Activated gamma-delta T cell treated with anti-CD3 and anti-CD28 coated beads, Interleukin-2, amount 50 U/mL, for 16 hours (primary cell): ENCODE results near the gene SLC9A4.

Experiments
- DNase-seq: peaks from one replicate; pipeline ENCODE4 v3.0.0-alpha.2; 2020; ENCODE audit warnings: low read depth

SLC9A4 gene

DNA sequence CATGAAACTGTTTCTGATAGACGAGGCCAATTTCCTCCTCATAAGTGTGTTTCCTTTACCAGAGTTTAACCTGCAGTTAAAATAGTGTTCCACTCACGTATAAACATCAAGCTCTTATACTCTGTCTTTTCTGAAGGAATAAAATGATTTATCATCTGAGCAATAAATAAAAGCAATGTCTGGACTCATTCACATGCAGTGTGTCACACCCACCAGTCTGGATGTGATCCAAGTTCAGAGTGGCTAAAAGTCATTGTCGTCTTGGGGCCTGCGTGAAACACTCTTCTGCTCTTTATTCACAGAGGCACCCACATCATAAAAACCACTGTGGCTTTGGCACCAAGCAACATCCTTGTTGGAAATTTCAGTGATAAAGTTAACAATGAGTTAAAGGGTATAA, 19.5 kb upstream of the SLC9A4 start:
- DNase-seq = no peak

DNA sequence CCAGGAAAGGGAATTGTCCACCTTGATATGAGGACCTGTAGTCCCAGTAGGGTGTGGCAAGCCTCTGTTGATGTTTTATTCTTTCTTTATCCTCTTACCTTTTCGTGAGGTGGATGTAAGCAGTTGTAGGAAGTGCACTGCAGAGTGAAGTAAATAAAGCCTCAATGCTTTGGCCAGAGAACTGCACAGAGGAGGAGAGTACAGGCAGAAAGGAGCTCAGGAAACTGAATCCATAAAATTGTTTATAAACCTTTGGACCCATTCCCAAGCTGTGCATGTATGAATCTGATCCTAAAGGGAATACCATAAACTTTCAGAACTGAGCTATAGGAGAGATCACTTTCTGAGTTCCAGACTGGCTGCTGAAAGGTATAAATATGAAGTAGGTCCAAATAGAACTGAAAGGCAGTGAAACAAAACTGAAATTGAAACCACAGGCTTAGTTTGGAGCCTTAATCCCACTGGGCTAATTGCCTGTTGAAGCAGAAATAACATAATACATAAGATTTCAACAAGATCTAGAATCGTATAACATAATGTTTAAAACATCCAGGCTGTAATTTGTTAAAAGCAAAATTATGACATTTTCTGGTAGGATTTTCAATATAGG, 17.9 kb upstream of the SLC9A4 start:
- no peak for DNase-seq

DNA sequence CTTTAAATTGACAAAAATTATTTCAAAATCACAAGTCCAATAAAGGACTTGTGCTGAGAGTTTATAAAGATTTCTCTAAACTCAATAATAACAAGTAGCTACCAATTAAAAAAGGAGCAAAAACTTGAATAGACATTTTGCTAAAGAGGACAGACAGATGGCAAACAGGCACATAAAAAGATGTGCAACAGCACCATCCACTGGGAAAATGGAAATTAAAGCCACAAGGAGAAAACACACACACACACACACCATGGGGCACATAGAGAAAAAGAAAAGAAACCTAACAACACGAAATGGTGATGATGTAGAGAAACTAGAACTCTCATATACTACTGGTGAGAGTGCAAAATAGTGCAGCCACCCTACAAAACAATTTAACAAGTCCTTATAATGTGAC, 12.6 kb upstream of the SLC9A4 start:
- no peak for DNase-seq

DNA sequence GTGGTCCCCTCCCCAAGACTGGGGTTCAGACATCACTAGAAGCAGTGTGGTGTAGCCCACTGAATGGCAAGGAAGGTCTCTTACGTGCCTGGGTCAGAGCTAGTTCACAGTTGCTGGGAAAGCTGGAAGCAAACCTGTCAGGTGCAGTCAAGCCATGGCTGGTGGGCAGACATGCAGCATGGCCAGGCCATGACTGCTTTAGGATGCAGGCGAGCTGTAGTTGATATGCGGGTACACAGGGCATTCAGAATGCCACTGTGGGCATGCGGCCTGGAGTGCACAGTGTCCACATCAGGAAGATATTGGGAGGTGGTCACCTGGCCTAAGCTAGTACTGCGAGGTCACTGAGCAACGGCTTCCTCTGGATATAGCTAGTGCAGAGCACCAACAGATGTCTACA, 11.8 kb upstream of the SLC9A4 start:
- no peak for DNase-seq

DNA sequence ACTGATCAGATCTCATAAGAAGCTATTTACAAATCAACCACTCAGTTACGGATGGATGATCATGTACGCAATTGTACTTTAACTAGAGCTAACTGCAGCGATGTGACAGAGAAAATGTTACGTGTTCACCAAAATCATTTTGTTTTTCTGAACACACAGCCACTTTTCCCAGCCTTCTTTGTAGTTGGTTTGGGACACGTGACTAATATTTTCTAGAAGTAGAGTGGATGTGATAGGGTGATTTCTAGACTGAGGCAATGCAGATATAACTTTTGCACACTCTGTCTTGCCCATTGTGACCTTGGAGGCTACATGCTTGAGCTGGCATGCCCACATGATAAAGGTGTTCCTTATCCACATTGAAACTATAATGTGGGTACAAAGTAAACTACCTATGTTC, 9.9 kb upstream of the SLC9A4 start:
- DNase-seq = no peak

DNA sequence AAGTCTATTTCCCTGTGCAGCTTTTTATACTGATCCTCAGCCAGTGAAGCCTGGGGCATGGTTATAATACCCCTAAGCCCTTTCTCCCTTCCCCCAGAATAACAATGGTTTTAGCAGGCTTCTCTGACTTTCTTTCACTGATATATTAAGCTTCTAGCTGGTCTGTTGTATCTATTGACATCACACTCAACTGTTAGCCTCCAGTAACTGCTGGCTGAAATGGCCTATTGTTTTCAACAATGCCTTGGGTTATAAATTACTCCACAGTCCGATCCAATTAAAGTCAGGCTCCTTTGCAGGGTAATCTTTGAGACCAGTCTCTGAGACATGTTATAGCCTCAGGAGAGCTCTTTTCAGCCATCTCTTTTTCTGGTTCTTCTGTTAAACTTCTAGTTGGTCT, 2.9 kb upstream of the SLC9A4 start:
- DNase-seq = no peak

DNA sequence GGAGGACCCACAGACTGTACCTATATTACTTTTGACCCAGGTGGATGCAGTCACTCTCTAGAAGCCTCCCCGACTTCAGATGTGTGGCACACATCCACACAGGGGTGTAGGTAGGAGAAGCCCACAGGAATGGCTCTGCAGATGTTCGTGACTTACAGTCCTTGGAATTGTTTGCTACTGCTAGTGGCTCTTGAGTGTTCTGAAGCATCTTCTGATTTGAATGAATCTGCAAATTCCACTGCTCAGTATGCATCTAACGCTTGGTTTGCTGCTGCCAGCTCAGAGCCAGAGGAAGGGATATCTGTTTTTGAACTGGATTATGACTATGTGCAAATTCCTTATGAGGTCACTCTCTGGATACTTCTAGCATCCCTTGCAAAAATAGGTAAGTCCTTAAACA, 605 bp downstream of the SLC9A4 start:
- DNase-seq = no peak

DNA sequence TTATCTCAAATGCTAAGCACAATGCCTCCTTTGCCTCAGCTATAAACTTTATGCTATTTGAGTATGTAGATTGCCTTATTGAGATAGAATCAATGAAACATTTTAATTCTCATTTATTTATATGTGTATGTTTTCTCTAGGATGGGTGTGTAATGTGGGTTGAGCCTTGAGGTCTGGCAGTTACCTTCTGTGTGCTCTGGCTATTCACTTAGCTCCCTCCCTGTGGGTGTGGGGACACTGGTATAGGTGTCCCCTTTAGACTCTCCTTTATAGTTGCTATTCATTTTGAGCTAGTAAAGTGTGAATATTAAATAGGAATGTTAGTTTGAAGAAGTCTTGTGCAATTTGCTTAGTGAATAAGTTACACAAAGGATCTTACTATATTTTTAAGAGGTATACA, 1.8 kb downstream of the SLC9A4 start:
- DNase-seq = no peak

DNA sequence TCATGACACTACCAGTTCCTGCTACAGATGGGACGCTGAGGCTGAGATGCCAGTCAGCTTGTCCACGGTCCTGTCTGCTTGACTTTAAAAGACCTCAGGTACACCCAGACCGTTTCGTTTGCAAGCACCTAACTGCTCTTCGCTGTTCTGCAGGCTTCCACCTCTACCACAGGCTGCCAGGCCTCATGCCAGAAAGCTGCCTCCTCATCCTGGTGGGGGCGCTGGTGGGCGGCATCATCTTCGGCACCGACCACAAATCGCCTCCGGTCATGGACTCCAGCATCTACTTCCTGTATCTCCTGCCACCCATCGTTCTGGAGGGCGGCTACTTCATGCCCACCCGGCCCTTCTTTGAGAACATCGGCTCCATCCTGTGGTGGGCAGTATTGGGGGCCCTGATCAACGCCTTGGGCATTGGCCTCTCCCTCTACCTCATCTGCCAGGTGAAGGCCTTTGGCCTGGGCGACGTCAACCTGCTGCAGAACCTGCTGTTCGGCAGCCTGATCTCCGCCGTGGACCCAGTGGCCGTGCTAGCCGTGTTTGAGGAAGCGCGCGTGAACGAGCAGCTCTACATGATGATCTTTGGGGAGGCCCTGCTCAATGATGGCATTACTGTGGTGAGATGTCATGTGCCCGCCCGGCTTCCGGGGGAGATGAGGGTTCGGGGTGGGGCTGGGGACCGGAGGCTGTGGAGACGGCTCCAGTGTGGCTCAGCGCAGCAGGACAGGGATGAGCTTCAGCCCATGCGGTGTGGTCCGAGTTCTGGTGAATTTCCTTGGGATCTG, 5.9 kb downstream of the SLC9A4 start:
- no peak for DNase-seq

DNA sequence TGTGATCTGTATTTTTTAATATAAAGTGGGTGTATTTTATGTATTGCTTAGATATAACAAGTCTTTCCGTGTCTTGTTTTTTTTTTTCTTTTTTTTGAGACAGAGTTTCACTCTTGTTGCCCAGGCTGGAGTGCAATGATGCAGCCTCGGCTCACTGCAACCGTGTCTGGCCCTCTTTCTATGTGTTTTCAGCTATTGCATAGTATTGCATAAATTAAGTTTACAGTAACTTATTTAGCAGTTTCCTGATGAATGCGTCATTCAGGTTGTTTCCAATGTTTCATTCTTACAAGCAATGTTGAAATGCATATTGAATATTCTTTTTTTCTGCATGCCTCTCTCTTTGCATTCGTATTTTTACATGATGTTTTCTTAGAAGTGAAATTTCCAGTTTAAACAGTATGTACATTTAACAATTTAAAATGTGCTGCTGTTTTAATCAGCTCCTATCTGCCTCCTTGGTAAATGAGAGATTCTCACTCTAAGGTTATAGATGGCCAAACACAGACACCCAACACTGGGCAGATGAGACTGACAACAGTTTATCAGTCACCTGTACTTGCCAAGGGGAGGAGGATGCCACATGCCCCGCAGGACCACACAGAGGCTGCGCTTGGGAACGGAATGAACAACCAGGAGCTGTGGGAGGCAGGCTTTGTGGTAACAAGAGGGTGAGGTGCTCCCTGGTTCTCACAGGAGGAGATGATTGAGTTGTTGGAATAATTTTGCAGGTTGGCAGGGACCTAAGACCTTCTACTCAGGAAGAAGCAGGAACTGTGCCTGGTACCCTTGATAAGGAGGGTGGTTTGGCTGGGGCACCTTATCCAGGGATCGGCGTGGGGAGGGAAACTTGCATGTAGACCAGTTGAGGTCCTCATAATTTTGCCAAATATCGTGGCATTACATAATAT, 7.5 kb downstream of the SLC9A4 start:
- DNase-seq = no peak

DNA sequence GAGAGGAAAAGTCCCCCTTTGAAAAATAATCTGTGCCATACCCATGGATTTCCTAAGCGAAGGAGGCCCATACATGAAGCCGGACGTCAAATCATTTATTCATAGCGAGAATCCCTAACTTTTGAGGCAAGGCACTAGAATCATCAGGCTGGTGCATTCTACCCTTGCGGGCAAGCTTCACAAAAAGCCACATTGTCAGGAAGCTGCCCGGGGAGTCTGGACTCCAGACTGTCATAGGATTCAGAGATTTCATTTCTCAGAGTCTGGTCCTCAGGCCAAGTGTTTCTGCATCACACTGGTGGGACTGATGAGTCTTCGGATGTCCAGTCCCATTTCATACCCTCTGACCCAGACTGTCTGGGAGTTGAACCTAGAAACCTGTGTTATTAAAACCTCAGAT, 8.9 kb downstream of the SLC9A4 start:
- no peak for DNase-seq

DNA sequence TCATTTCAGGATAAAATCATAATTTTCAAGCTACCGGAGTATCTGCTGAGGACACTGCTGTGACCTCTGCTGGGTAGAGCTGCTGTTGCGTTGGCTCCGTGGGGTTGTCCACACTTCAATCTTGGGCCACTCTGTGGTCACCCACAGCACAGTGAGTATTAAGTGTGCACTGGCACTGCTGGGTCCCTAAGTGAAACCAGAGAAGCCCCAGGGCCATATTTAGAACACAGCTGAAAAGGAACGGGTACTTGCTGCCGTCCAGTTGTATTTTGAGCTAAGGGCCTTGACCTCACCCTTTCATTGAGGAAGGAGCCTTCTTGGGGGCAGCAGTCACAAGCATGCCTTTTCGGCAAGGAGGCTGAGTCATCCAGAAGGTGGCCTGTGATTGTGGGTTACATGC, 10.1 kb downstream of the SLC9A4 start:
- no peak for DNase-seq

DNA sequence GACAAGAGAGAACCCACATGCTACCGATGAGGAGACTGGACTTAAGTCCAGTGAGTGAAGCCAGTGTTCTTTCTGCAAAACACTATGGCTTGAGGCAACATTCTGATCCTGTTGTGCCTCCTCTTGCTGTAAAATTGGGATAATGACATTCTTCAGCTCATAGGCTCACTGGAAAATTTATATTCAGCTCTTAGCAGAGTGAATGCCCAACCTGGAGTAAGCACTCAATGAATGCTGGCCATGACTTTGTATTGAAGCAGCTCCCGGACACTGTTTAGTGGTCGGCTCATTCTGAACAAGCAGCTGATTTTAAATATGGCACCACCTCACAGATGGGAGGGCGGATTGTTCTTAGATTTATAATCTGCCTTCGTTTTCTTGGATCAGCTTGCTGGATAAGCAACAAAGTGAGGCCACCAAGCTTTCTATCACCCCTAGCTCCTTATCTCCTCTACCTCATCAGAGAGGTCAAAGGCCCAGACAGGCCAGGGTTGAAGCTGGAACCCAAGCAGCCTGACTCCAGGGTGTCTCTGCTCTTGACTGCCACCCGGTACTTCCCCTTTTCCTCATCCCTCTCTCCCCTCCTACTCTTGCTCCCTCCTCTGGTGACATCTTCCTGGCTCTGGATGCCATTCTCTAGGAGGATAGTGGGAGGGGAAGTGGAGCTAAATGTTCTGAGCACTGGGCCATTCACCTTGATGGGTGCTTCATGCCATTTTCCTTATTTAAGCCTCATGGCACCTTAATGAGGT, 11.5 kb downstream of the SLC9A4 start:
- no peak for DNase-seq

DNA sequence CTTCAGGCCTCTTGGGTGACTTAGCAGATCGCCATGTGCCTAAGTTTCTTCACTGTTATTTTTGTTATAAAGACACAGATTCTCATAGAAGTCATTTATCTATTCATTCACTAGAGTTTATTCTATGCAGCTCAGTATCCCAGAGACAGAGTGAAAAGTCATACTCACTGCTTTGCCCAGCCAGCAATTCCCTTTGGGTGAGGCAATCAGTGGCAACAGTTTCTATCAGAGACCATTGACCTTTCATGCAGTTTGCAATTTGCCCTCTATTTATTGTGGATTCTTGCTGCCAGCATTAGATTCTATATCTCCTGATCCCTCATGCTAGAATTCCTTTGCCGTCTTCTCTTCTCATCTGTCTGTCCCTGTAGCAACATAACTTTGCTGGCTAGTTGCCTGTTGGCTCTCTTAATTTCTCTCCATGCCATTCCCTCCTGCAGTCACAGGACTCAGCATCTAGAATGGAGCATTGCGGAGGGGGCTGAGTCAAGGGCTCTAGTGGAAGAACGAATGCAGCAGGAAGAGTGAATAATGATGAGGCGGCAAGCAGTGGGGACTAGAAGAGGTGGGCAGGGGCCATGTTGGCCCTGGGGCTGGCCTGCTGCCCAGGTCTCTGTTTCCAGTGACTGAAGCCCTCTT, 12.2 kb downstream of the SLC9A4 start:
- DNase-seq = no peak

DNA sequence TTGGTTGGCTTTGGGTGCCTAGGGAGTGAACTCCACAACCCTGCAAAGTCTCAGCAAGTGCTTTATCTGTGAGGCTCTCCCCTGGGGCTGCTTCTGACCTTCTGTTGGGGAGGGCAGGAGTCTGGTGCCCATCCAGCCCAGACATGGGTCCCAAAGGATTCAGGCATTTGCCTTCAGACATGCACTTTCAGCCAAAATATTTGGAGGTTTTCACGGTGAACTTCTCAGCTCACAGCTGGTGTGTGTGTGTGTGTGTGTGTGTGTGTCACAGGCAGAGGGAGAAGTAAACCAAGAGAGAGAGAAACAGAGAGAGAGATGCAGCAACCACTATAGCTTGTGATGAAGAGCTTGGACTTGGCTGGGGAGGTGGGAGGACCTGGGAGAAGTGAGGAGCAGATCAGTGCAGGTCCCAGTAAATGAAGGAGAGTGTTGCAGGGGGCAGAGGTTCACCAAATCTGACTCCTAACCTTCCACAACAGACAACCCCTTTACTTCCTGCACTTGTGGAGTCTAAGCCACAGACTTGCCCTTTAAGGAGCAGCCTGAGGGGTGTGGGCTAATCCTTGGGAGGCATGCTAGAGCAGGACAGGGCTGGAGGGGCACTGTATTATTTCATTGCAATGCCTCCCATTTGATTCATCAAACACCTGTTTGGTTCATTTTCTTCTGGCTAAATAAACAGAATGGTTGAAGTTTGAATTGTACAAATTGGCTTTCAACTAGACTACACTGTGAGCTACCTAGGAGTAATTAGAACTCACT, 14.1 kb downstream of the SLC9A4 start:
- DNase-seq = no peak

DNA sequence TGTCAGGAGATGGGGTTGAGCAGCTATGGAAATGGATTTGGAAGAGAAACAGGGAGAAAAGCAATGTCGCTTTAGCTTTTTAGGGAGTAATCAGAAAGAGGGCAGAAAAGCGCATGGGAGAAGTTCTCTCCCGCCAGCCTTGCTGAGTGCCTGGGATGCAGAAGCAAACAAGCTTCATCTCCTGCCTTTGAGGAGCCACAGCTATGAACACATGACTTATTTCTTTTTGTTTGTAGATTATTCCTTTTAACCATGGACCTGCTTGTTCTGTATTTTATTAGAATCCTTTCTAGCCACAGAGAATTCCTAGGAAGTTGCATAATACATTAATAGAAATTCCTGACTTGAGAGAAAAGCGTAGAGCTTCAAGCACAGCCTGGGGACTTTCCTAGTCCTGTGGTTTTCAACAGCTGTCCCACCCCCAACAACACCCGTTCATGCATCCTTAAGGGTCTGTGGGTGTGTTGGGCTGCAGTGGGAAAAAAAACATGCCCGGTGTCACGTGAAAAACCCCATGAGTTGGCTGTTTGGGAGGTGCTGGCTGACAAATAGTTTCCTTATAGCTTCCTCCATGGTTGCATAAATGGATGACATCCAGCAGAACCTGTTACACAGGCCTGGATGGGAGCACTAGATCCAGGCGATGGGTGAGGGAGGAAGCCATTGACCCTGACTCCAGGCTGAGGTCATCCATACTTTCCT, 14.9 kb downstream of the SLC9A4 start:
- DNase-seq = no peak

DNA sequence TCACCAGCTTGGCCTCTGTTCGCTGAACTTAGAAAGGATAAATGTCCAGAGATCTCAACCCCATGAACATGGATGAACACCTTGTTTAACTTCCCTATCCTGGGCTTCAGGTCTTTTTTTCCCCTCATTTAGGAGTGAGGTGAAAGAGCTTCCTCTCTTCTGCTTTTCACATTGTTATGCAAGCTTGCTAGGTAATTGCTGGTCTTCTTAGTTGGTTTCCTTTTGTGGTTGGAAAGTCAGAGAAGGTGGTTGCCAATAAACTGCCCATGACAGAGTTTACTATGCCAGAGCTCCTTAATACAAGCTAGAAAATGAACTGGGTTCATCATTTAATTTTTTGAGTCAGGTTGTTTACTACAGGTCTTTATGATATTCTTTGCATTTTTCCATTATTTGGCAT, 16.6 kb downstream of the SLC9A4 start:
- DNase-seq = no peak

DNA sequence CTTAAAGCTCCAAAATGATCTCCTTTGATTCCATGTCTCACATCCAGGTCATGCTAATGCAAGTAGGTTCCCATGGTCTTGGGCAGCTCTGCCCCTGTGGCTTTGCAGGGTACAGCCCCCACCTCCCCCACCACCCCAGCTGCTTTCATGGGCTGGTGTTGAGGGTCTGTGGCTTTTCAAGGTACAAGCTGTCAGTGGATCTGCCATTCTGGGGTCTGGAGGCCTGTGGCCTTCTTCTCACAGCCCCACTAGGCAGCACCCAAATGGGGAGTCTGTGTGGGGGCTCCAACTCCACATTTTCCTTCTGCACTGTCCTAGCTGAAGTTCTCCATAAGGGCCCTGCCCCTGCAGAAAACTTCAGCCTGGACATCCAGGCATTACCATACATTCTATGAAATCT, 19.0 kb downstream of the SLC9A4 start:
- no peak for DNase-seq

DNA sequence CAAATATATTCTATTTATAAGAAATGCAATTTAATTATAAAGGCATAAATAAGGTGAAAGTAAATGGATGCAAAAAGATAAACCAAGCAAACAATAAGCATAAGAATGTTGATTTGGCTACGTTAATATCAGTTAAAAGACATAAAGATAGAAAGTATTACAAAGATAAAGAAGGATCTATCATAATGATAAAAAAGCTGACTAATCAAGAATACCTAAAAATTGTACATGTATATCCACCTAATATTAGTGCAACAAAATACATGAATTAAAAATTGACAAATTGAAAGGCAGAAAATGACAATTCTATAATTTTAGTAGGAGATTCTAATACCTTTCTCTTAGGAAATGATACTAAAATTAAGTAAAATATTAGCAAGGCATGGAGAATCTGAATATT, 21.5 kb downstream of the SLC9A4 start:
- no peak for DNase-seq

DNA sequence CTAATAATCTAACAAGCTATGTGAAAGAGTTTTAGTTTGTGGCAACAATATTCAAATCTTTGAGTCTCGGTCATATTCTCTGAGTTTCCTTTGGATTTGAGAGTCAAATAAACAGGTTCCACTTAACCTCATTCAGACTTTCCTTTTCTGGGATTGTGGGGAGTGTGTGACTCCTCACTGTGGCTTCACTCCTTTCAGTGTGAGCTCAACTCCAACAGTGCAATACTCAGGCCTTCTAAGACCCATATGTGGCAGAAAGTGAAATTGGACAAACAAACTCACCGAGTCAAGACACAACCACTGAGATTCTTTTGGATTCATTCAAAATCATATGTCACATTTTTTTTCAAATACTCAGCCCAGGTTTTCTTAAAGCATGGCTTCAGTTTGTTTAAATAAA, 25.4 kb downstream of the SLC9A4 start:
- no peak for DNase-seq
